Left lobe of liver (tissue), 2 donors: ENCODE data around the gene ZNF48. TPM values are rescaled to one million over a fixed set of nuclear protein-coding genes. Genes with fewer than 3 reads are reported as not detected.

Source experiments
- ATAC-seq: fragments of 200-7000 bp; cut with Tn5 transposase; one replicate; pipeline ENCODE4 v1.9.1; 2020; ENCODE audit warnings: mild to moderate bottlenecking, moderate library complexity
- DNase-seq: peaks from one replicate; pipeline ENCODE4 v3.0.0-alpha.2; 2020; ENCODE audit warnings: low spot score
- total RNA-seq: library from RNA; stranded (reverse); gene quantifications from one replicate; pipeline ENCODE4 v1.2.1, GENCODE V29; 2021
- donor health status: DM: no; HTN: no; CAD: no; lungs with moderate emphysema.
- donor health status: DM: no; HTN: yes; CAD: no.

The ZNF48 gene
- total RNA-seq, 1 donor from 2014 or later, result 5.4 TPM

DNA sequence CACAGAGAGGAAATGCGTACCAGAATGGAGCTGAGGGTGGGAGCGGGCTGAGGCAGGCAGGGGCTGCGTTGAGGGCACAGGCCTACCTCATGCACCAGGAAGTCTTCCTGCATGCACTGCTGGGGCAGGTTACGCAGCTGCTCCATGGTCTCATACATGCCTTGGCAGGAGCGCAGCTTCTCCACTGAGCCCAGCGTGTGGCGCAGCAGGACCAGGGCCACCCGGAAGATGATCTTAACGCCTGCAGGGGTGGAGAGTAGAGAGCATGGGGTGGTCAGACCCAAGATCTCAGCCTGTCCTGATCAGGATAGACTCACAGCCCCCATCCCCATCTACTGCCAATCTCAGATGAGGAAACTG, 36.7 kb upstream of the ZNF48 start:
- DNase-seq, result no peak
- ATAC-seq, result no peak

GRCh38 chr16:30358990-30359870, 36.0 kb upstream of the ZNF48 start:
- DNase-seq (no peak), ATAC-seq (no peak)

DNA sequence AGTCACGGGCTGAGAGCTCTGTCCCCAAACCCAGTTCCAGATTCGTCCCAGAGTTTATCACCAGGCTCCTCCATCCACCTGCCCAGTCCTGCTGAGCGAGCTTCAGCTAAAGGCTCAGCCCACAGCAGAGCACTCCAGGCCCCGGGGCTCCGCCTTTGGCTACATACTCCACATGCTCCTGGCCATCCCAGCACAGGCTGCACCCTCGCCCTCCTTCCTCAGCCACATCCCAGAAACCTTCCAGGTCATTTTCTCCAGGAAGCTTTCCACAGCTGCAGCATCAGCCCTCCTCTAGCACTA, 35.4 kb upstream of the ZNF48 start:
- ATAC-seq, result no peak
- DNase-seq, result no peak

- DNase-seq, result no peak
- no peak for ATAC-seq
These were observed 34.0 kb upstream of the ZNF48 start for GRCh38 chr16:30361180-30361579.

DNA sequence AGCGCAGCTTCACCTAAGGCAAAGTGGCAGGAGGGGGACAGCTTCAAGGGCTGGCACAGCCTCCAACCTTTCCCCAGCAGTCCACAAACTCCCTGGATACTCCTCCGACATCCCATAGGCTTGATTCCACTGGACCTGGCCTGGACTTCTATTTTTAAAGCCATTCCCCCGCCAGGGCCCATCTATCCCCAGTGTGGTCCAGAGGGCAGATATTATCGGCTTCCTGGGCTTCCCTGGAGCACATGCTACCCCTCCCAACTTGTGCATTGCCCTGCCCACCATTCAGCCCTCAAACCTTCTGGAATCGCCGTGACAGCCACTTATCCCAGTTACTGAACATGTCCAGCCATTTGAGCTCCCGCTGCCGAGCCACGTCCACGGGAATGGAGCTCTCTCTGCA, 30.0 kb upstream of the ZNF48 start:
- DNase-seq, result no peak
- no peak for ATAC-seq

- ATAC-seq, result no peak
These were observed 28.7 kb upstream of the ZNF48 start for GRCh38 chr16:30366511-30366910.

GRCh38 chr16:30367349-30368009, 27.7 kb upstream of the ZNF48 start:
- DNase-seq, result peak; percentile 79
- ATAC-seq, result peak; percentile 45

More at GRCh38 chr16:30366511-30366910, 28.7 kb upstream of the ZNF48 start:
- no peak for DNase-seq

DNA sequence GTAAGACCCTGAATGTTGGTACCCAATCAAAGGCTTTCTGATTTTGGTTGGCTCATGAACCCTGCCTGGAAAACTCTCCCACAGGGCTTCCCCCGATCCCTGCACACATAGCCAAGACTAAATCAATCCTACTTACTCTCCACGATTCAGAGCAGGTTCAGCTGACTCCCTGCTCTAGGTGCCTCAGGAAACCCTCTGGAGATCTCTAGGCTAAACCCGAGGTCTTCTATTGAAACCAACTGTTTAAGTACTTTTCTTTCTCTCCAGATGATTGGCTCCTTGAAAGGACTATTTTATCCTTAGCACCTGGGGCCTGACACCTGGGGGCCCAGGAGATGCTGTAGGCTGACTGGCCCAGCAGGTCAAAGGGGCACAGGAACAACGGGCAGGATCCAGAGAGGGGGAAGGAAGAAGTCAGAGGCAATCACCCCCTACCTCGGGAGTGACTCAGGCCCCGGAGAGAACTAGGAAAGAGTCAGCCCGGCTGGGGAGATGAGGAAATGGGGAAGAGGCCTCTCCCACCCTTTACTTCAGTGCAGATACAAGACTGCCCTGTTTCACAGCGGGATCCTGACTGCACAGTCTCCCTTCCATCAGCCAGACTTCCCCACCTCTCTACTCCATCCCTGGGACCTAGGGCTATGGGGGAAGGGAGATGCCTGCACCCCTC, 27.0 kb upstream of the ZNF48 start:
- ATAC-seq (no peak), DNase-seq (no peak)

GRCh38 chr16:30368792-30369090, 26.5 kb upstream of the ZNF48 start:
- no peak for DNase-seq
- no peak for ATAC-seq

DNA sequence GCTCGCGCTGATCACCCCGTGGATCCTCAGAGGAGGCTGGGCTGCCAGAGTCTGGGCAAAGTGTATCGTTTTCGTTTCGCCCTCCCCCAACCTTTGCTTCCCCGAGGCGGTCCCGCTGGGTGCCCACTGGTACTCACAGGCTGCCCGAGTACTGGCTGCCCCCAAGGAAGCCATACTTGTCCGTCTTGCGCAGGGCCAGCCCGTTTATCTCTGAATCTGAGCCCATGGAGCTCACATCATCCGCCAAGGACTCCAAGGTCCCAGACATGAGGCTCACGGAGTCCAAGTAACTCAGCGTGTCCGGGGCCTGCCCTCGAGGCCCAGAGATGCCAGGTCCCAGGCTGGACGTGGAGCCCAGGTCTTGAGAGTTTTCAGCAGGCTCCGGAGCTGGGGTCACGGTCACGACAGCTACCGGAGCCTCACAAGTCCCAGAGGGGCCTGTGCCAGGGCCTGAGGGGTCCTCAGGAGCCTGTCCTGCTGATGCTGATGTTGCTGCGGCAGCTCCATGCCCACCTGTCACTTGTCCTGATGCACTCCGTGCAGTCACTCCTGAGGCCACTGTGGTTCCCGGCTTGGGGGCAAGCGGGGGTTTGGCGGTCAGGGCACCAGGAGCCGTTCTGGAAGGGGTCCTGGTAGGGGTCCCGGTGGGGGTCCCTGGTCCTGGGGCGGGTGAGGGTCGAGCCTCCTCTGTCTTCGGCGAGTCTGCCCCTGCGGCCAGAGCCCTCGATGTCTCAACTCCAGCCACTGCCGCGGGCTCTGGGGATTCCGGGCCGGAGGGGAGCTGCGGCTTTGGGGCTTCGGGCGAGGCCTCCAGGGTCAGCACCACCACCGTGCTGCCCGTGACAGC, 25.9 kb upstream of the ZNF48 start:
- no peak for ATAC-seq
- peak; percentile 56 for DNase-seq

DNA sequence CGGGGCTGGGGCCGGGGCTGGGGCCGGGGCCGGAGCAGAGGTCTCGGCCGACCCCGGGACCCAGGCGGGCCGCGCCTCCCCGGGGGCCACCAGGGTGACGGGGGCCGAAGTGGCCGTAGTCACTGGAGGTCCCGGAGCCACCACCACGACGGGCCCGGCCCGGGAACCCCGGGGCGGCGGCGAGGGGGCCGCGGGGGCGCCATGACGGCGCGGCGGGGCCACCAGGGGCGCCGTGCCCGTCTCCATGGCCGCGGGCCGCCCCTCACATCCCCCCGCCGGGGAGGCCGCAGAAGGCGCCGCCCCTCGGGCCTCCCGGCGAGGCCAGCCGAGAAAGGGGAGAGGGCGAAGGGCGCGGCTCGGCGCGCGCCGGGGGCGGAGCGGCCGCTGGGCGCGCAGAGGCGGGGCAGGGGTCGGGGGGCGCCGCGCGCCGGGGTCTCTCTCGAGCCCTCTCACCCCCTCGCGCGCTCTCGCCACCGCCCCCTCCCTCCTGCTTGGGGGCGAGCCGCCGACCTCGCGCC, 25.2 kb upstream of the ZNF48 start:
- DNase-seq (peak; percentile 56), ATAC-seq (no peak)

GRCh38 chr16:30370456-30371247, 24.6 kb upstream of the ZNF48 start, which contains the start of gene TBC1D10B:
Gene TBC1D10B, minus strand, starts transcription at chr16:30370494. Its CDS starts 311 bp downstream, at chr16:30370183.
- peak; percentile 99 for DNase-seq
- peak; percentile 78 for ATAC-seq

- ATAC-seq, result no peak
- no peak for DNase-seq
These were observed 23.9 kb upstream of the ZNF48 start for GRCh38 chr16:30371248-30371816.

DNA sequence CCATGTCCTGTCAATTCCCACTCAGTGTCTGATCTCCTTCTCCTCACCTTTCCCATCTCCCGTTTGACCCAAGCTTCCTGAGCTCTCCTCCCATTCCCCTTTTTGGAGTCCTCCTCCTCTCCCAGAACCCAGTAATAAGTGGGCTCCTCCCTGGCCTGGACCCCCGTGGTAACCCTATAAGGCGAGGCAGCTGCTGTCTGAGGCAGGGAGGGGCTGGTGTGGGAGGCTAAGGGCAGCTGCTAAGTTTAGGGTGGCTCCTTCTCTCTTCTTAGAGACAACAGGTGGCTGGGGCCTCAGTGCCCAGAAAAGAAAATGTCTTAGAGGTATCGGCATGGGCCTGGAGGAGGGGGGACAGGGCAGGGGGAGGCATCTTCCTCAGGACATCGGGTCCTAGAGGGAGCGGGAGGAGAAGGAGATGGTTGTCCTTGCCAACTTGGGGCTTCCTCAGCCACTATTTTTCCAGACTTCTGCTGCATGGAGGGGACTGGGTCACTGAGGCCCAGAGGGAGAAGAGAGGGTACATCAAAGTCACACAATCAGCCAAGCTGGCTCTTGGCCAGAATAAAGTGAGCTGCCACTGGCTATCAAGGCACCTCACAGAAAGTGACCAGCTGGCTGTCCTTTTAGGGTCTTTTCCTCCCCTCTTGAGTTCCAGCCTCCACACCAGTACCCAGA, 23.0 kb upstream of the ZNF48 start:
- DNase-seq (no peak), ATAC-seq (no peak)

- DNase-seq (no peak), ATAC-seq (no peak)
These were observed 22.5 kb upstream of the ZNF48 start for GRCh38 chr16:30372725-30373124.

DNA sequence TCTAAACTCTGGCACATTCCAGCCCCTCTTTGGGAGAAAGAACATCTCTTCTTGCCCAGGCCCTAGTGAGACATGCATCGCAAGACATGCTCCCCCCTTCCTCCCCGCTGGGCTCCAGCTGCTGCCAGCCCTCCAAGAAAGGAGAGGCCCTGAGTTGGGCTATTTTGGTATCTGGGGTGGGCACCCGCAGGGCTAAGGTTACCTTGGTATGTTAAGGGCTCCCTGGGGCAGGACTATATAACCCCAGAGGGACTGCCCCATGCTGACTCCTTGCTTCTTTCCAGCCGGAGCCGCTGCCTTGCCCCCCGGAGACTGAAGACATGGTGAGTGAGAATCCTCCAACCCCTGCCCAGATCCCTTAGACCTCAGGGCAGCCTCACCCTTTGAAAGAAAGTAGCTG, 20.7 kb upstream of the ZNF48 start, which contains the start of gene MYL11:
TSS of gene MYL11 (plus strand) at position 265 of the 400 bp plus-strand sequence. CDS start at position 321, 56 bp downstream.
- DNase-seq, result no peak
- ATAC-seq, result no peak

GRCh38 chr16:30375864-30376263, 19.4 kb upstream of the ZNF48 start:
- ATAC-seq (no peak), DNase-seq (no peak)

- no peak for DNase-seq
These were observed 18.7 kb upstream of the ZNF48 start for GRCh38 chr16:30376461-30376902.

More at GRCh38 chr16:30376461-30376902, 18.7 kb upstream of the ZNF48 start:
- ATAC-seq, result no peak
